Fibroblast of skin of back (primary cell): Measurements from ENCODE around the gene RASL10B.
"Not testable (repeated sequence)": the region's sequence is repeated elsewhere in the genome, so short reads cannot be mapped to it uniquely, and the experiment has no call there.

Experiments used
- DNase-seq: peaks from one replicate; pipeline ENCODE4 v3.0.0-alpha.2; 2013

The RASL10B gene

GRCh38 chr17:35743626-35744328 lies 12.3 kb downstream of the RASL10B start:
- peak; percentile 38 for DNase-seq

- DNase-seq, result no peak
These were observed 13.4 kb downstream of the RASL10B start for GRCh38 chr17:35744830-35745229.

GRCh38 chr17:35745246-35745645 lies 13.8 kb downstream of the RASL10B start:
- no peak for DNase-seq

- no peak for DNase-seq
These were observed 14.4 kb downstream of the RASL10B start for GRCh38 chr17:35745749-35746320.

- DNase-seq, result peak; percentile 65
These were observed 16.1 kb downstream of the RASL10B start for GRCh38 chr17:35747540-35748017.

GRCh38 chr17:35748341-35748841 lies 17.0 kb downstream of the RASL10B start:
- no peak for DNase-seq

GRCh38 chr17:35748979-35749378 lies 17.5 kb downstream of the RASL10B start:
- DNase-seq, result no peak

GRCh38 chr17:35749560-35750412 lies 18.3 kb downstream of the RASL10B start:
- peak; percentile 37 for DNase-seq

GRCh38 chr17:35750526-35751395 lies 19.3 kb downstream of the RASL10B start:
- no peak for DNase-seq

GRCh38 chr17:35751541-35751940 lies 20.1 kb downstream of the RASL10B start:
- not testable (repeated sequence) for DNase-seq

- no peak for DNase-seq
These were observed 21.0 kb downstream of the RASL10B start for GRCh38 chr17:35752471-35752870.

- no peak for DNase-seq
These were observed 21.7 kb downstream of the RASL10B start, which contains the start of gene GAS2L2 for GRCh38 chr17:35752945-35753764. GAS2L2 (minus strand) TSS chr17:35753239; CDS start chr17:35752850, 389 bp downstream.

GRCh38 chr17:35757243-35757642 lies 25.8 kb downstream of the RASL10B start:
- no peak for DNase-seq

GRCh38 chr17:35760587-35760986 lies 29.1 kb downstream of the RASL10B start, which contains the start of gene C17orf50:
C17orf50 (plus strand) TSS chr17:35760887; CDS start chr17:35760942, 55 bp downstream.
- no peak for DNase-seq

GRCh38 chr17:35761601-35762000 lies 30.2 kb downstream of the RASL10B start:
- no peak for DNase-seq

- no peak for DNase-seq
These were observed 32.3 kb downstream of the RASL10B start for GRCh38 chr17:35763767-35764122.

GRCh38 chr17:35764123-35764991 lies 32.9 kb downstream of the RASL10B start:
- DNase-seq, result peak; percentile 82

GRCh38 chr17:35765086-35765710 lies 33.8 kb downstream of the RASL10B start:
- peak; percentile 60 for DNase-seq

- DNase-seq, result no peak
These were observed 34.5 kb downstream of the RASL10B start for GRCh38 chr17:35765756-35766488.
